GM19351 (cell line): Measurements from ENCODE around the gene PROC.

ENCODE experiments used
- ATAC-seq: cut with Tn5 transposase; IDR thresholded peaks from one replicate; pipeline ENCODE4 v1.9.1; 2021; ENCODE audit warnings: mild to moderate bottlenecking, moderate library complexity; ENCODE audit not compliant: unreplicated experiment

PROC gene

GRCh38 chr2:127418300-127419111 is at the start of gene PROC:
Gene PROC, plus strand, starts transcription at chr2:127418427. Its CDS starts 1,516 bp downstream, at chr2:127419943.
- ATAC-seq = no peak

- ATAC-seq = no peak
These were observed 48.2 kb upstream of the PROC start for GRCh38 chr2:127370010-127370409.

- no peak for ATAC-seq
These were observed 47.2 kb upstream of the PROC start for GRCh38 chr2:127371037-127371436.

GRCh38 chr2:127373362-127374083 is 44.7 kb upstream of the PROC start:
- ATAC-seq = no peak

GRCh38 chr2:127376257-127376656 is 42.0 kb upstream of the PROC start:
- no peak for ATAC-seq

GRCh38 chr2:127377262-127377661 is 41.0 kb upstream of the PROC start:
- ATAC-seq = no peak

GRCh38 chr2:127378720-127379119 is 39.5 kb upstream of the PROC start:
- no peak for ATAC-seq

GRCh38 chr2:127379712-127380355 is 38.4 kb upstream of the PROC start:
- no peak for ATAC-seq

GRCh38 chr2:127381762-127382161 is 36.5 kb upstream of the PROC start:
- no peak for ATAC-seq

GRCh38 chr2:127382831-127383230 is 35.4 kb upstream of the PROC start:
- ATAC-seq = no peak

- ATAC-seq = no peak
These were observed 33.7 kb upstream of the PROC start for GRCh38 chr2:127384529-127384928.

- no peak for ATAC-seq
These were observed 32.0 kb upstream of the PROC start for GRCh38 chr2:127386246-127386645.

- ATAC-seq = peak; percentile 62
These were observed 31.2 kb upstream of the PROC start for GRCh38 chr2:127386764-127387654.

- ATAC-seq = peak; percentile 58
These were observed 30.4 kb upstream of the PROC start, which contains the start of gene MAP3K2 for GRCh38 chr2:127387655-127388422. Gene MAP3K2, minus strand, starts transcription at chr2:127387975. Its CDS starts 44,846 bp downstream, at chr2:127343129.

- peak; percentile 9 for ATAC-seq
These were observed 29.6 kb upstream of the PROC start for GRCh38 chr2:127388423-127389164.

GRCh38 chr2:127389778-127390435 is 28.3 kb upstream of the PROC start:
- peak; percentile 29 for ATAC-seq

GRCh38 chr2:127392133-127392827 is 25.9 kb upstream of the PROC start:
- ATAC-seq = no peak
